Measurements from ENCODE around the gene RNF5.
"Not testable (repeated sequence)": the region's sequence is repeated elsewhere in the genome, so short reads cannot be mapped to it uniquely, and the experiment has no call there.

The RNF5 gene

DNA sequence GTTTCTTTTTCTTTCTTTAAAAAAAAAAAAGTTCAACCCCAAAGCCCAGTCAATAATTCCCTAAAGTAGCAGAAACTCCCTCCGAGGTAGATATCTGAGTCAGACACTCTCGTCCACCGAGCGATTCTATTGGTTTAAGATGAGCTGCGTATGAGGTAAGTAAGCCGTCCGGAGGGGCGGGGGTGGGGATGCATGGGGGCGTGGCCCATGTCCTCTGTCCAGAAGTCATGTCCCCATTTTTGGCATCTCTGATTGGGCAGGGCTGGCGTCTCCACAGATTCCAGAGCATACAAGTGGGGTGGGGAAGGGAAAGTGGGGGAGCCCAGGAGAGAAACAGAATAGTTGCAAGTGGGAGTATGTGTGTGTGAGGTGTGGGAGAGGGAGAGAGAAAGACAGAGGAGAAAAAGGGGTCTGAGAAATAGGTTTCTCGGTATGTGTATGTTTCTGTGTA is 7.5 kb downstream of the RNF5 start (continued):
- TF ChIP-seq, protein P1, sequence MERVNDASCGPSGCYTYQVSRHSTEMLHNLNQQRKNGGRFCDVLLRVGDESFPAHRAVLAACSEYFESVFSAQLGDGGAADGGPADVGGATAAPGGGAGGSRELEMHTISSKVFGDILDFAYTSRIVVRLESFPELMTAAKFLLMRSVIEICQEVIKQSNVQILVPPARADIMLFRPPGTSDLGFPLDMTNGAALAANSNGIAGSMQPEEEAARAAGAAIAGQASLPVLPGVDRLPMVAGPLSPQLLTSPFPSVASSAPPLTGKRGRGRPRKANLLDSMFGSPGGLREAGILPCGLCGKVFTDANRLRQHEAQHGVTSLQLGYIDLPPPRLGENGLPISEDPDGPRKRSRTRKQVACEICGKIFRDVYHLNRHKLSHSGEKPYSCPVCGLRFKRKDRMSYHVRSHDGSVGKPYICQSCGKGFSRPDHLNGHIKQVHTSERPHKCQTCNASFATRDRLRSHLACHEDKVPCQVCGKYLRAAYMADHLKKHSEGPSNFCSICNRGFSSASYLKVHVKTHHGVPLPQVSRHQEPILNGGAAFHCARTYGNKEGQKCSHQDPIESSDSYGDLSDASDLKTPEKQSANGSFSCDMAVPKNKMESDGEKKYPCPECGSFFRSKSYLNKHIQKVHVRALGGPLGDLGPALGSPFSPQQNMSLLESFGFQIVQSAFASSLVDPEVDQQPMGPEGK (tag by site-specific recombination; IDR thresholded peaks at IDR 0.05), result peak; percentile 47; the same call in 1 of the 2 replicates
- TF ChIP-seq KLF10 (tag by site-specific recombination; IDR thresholded peaks at IDR 0.05), result peak; percentile 29; the same call in 1 of the 2 replicates
- TF ChIP-seq KLF9 (tag by site-specific recombination; IDR thresholded peaks at IDR 0.05; ENCODE audit: low read depth), result peak; percentile 85

DNA sequence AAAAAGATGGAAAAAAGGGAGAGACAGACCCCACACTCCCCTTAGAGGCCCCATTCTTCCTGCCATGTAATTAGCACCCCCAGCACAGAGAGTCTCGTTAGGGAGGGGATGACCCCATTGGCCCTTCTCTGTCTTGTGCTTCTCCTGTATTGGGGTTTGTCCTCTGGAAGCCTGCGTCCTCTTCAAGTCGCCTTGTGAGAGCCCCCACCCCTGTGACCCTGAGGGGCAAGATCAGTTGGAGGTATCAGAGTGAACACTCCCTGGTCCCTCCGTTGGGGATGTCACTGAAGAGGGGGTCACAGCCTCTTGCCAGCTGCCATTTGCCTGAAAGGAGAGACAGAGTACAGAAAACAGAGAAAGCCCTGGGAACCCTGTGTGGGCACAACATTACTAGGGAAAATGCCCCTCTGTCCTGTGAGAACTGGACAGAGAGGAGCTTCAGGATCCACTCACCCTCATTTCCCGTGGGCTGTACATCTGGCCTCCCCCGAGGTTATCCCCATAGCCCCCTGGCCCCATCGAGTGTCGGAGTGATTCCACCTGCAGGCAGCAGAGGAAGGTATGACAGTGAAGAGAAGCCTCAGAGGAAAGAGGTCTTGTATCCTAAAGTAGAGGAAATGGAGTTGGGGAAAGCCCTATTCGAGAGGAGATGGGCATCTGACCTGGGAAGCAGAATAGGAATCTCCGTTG is 8.1 kb downstream of the RNF5 start:
- CTCF ChIA-PET, result interaction anchor here (0.6 to 0.9 kb wide), 4 partner anchors 8 to 66 kb away, joined by 3 to 10 read pairs (median 6); no protein-coding TSS in a partner anchor
- not testable (repeated sequence) for H3K4me1 ChIP-seq (ENCODE audit: control insufficient read depth, insufficient read depth, low read length); H3K4me3 ChIP-seq (ENCODE audit: low read depth, low read length); H3K9me3 ChIP-seq (ENCODE audit: control insufficient read depth, insufficient read depth, low read depth, low read length); H3K27ac ChIP-seq (ENCODE audit: extremely low read depth, low read depth, low read length)
- H3K36me3 ChIP-seq (ENCODE audit: control insufficient read depth in 2 of 2, insufficient read depth in 1 of 2, low read length in 2 of 2), result peaks cover 0 to 55% of the 10 kb centered on the region in 2 experiments; a peak in 2 of 3 replicates
- POLR2A ChIA-PET, result interaction anchor here (0.7 to 1.8 kb wide), 4 partner anchors 9 to 61 kb away, joined by 5 to 15 read pairs (median 9); partner anchors contain the start of gene AGPAT1

DNA sequence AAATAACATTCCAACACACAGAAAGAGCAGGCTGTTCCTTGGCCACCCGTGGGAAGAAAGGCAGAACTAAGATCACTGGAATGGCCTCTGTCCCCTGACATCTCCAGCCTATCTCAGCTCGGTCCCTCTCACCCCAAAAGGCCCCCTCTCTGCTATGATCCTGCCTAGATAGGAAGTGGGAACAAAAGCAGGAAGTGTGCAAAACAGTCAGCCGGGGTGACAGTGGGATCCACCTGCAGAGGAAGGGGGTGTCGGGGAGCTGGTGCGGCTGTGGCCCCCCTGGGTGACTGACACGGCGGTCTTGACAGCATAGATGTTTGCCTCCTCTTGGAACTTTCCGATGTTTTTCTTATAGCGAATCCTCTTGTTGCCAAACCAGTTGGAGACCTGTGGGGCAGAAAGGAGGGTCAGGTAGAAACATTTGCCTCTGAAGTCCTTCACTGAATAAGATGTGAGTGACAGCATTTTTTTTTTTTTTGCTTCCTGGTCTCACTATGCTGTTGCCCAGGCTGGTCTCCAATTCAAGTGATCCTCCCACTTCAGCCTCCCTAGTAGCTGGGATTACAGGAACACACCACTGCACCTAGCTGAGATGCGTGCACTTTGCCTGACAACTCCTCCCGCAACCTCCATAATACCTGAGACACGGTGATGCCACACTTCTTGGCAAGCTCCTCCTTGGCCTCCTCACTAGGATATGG is 9.0 kb downstream of the RNF5 start:
- POLR2A ChIA-PET, result interaction anchor here (1.8 to 1.9 kb wide), 2 partner anchors 8 to 18 kb away, joined by 5 to 11 read pairs; no protein-coding TSS in a partner anchor
- no peaks in the 10 kb centered on the region for H3K9me3 ChIP-seq (ENCODE audit: control insufficient read depth, insufficient read depth, low read depth, low read length)
- CTCF ChIA-PET, result interaction anchor here (0.6 kb wide), 1 partner anchor 8 kb away, joined by 3 read pairs; no protein-coding TSS in a partner anchor
- TF ChIP-seq ZNF335 (tag by site-specific recombination; conservative IDR thresholded peaks at IDR 0.05), result 0 out of 2 replicates have a peak, but pooled peaks have one; percentile 12
- TF ChIP-seq, protein P2, sequence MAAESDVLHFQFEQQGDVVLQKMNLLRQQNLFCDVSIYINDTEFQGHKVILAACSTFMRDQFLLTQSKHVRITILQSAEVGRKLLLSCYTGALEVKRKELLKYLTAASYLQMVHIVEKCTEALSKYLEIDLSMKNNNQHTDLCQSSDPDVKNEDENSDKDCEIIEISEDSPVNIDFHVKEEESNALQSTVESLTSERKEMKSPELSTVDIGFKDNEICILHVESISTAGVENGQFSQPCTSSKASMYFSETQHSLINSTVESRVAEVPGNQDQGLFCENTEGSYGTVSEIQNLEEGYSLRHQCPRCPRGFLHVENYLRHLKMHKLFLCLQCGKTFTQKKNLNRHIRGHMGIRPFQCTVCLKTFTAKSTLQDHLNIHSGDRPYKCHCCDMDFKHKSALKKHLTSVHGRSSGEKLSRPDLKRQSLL (tag by site-specific recombination; IDR thresholded peaks at IDR 0.05), result no peak
- TF ChIP-seq ZNF600 (tag by site-specific recombination; IDR thresholded peaks at IDR 0.05), result 0 out of 2 replicates have a peak, but pooled peaks have one; percentile 50
- no peak for TF ChIP-seq ZNF133 (tag by site-specific recombination; IDR thresholded peaks at IDR 0.05)
- TF ChIP-seq, protein P3, sequence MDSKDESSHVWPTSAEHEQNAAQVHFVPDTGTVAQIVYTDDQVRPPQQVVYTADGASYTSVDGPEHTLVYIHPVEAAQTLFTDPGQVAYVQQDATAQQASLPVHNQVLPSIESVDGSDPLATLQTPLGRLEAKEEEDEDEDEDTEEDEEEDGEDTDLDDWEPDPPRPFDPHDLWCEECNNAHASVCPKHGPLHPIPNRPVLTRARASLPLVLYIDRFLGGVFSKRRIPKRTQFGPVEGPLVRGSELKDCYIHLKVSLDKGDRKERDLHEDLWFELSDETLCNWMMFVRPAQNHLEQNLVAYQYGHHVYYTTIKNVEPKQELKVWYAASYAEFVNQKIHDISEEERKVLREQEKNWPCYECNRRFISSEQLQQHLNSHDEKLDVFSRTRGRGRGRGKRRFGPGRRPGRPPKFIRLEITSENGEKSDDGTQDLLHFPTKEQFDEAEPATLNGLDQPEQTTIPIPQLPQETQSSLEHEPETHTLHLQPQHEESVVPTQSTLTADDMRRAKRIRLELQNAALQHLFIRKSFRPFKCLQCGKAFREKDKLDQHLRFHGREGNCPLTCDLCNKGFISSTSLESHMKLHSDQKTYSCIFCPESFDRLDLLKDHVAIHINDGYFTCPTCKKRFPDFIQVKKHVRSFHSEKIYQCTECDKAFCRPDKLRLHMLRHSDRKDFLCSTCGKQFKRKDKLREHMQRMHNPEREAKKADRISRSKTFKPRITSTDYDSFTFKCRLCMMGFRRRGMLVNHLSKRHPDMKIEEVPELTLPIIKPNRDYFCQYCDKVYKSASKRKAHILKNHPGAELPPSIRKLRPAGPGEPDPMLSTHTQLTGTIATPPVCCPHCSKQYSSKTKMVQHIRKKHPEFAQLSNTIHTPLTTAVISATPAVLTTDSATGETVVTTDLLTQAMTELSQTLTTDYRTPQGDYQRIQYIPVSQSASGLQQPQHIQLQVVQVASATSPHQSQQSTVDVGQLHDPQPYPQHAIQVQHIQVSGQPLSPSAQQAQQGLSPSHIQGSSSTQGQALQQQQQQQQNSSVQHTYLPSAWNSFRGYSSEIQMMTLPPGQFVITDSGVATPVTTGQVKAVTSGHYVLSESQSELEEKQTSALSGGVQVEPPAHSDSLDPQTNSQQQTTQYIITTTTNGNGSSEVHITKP (tag by site-specific recombination; IDR thresholded peaks at IDR 0.05), result peak; percentile 32; the same call in 1 of the 2 replicates
- peaks cover 0 to 50% of the 10 kb centered on the region in 2 experiments; a peak in 1 of 3 replicates for H3K36me3 ChIP-seq (ENCODE audit: control insufficient read depth in 2 of 2, insufficient read depth in 1 of 2, low read length in 2 of 2)
- no peak overlapping the region for H3K27ac ChIP-seq (ENCODE audit: extremely low read depth, low read depth, low read length)
- no peak overlapping the region for H3K4me3 ChIP-seq (ENCODE audit: low read depth, low read length)
- peaks cover 6% of the 10 kb centered on the region for H3K4me1 ChIP-seq (ENCODE audit: control insufficient read depth, insufficient read depth, low read length)

Data from HEK293 (cell line).